Sciatic nerve (tissue), 2 donors: ENCODE data around the gene SH3BP5L. TPM values are rescaled to one million over a fixed set of nuclear protein-coding genes. Genes with fewer than 3 reads are reported as not detected.
"Not testable (repeated sequence)": the region's sequence is repeated elsewhere in the genome, so short reads cannot be mapped to it uniquely, and the experiment has no call there.

Source experiments
- ATAC-seq: fragments of 200-7000 bp; cut with Tn5 transposase; one replicate; pipeline ENCODE4 v1.9.1; 2020; ENCODE audit warnings: mild to moderate bottlenecking, moderate library complexity
- DNase-seq: peaks from one replicate; pipeline ENCODE4 v3.0.0-alpha.2; 2020; ENCODE audit warnings: low spot score
- intact Hi-C: fragments of 100-400 bp; cut with DNase I; formaldehyde crosslinking; loops from one replicate; pipeline ENCODE4 v1.14.2; 2022
- microRNA-seq: library from miRNA; unstranded; fragments of <30 nt; microRNA quantifications from one replicate; pipeline ENCODE4 v1.2.0, GENCODE V29; 2020
- total RNA-seq: library from RNA; stranded (reverse); fragmentation: NEBNext Ultra II Directional; extraction: Animal tissue kit (Norgen Biotek cat#: 25700); gene quantifications from one replicate; pipeline ENCODE4 v1.2.1, GENCODE V29; 2021
- donor health status: DM: no; HTN: no; CAD: no.
- donor health status: DM: no; HTN: no; CAD: no.

Gene SH3BP5L
- total RNA-seq, 1 donor from 2014 or later: 19.7 TPM

DNA sequence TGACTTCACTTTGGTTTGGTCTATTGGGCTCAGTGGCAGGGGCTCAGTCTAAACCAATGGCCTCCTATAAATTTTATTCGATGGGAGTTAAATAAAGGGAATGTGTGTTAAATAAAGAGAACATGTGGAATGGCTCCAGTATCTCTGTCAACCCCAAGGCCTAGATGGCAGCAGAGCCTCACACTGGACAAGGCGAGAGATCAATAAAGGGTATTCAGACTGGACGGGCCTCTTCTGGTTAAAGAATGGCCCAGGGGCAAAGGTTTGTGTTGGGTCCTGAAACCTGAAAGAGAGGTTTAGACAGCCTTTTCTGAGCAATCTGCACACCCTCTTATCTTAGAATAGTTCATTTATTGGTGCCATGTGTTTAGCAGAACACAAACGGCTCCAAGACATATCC, 34.7 kb downstream of the SH3BP5L start:
- DNase-seq: no peak
- intact Hi-C loops: no loop called here
- ATAC-seq: no peak

DNA sequence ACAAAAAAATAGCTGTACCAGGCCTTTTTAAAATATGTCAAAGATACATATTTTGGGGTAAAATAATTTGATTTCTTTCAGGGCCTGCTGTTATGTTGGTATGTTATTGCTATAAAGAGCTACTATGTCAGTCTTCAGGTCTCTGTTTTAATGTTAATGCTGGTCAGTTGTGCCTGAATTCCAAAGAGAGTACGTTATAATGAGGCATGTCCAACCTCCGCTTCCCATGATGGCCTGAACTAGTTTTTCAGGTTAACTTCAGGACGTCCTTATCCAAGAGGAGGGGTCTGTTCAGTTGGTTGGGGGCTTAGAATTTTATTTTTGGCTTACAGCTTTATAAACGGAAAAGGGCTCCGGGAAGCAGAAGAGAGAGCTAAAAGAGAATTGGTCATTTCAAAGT, 35.3 kb downstream of the SH3BP5L start:
- intact Hi-C loops: no loop called here

DNA sequence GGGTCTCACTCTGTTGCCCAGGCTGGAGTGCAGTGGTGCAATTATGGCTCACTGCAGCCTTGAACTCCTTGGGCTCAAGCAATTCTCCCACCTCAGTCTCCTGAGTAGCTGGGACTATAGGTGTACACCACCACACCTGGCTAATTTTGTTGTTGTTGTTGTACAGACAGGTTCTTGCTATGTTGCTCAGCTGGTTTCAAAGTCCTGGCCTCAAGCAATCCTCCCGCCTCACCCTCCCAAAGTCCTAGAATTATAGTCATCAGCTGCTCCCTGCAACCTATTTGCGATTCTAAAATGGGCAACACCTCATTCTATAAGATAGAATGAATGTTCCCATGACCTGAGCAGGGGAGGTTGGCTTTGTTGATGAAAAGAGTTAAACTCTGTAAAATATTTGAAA, 36.4 kb downstream of the SH3BP5L start:
- intact Hi-C loops: not testable (repeated sequence)

More for the DNA sequence above, 35.3 kb downstream of the SH3BP5L start:
- ATAC-seq (no peak), DNase-seq (no peak)

DNA sequence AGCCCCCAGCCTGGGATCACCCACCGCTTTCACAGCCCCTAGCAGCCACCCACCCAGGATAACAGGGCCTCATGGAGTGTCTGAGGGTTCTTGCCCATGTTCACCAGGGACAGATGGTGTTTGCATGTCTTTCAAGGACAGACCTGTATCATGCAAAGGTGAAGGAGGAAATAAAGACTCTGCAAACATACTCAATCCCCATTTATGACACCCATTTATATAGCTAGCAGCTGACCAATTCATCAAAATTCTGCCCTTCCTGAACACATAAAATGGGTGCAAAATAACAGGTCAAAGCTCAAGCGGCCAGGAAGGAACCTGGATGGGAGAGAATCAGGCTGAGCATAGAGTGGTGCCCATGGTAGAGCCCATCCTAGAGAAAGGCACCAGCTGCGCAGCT, 37.4 kb downstream of the SH3BP5L start:
- no peak for DNase-seq
- intact Hi-C loops: no loop called here
- no peak for ATAC-seq

More for the DNA sequence above, 36.4 kb downstream of the SH3BP5L start:
- not testable (repeated sequence) for ATAC-seq, DNase-seq

DNA sequence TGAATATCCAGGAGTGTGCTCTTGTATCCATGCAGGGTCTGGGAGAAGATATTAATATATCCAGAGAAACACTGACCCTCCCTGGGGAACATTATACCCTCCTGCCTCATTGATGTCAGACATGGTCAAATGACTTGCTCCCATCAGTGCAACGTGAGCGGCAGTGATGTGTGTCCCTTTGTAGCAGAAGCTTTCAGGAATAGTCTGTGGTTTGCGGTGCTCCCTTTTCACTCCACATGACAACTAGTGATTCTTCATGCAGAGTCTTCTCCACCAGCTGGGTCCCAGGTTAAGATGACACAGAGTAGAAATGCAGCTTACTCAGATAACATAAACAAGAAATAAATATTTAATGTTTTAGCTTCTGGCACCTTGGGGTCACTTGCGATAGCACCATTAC, 38.3 kb downstream of the SH3BP5L start:
- DNase-seq: no peak
- no peak for ATAC-seq
- intact Hi-C loops: no loop called here

DNA sequence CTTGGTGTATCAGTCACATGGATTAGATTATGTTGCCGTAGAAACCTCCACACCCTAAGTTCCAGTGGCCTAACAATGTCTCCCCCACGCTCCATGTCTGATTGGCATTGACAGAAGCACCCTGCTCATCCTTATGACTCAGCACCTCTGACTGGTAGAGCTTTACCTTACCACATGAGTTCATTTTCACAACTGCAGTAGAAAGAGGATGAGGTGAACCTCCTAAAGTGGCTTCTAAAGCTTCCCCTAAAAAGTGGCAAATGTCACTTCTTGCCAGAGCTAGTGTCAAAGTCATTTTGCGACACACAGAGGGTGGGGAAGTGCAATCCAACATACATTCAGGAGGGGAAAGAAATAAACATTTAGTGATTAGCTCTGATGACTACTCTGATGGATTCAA, 39.6 kb downstream of the SH3BP5L start:
- DNase-seq (no peak), ATAC-seq (no peak)
- intact Hi-C loops: no loop called here

DNA sequence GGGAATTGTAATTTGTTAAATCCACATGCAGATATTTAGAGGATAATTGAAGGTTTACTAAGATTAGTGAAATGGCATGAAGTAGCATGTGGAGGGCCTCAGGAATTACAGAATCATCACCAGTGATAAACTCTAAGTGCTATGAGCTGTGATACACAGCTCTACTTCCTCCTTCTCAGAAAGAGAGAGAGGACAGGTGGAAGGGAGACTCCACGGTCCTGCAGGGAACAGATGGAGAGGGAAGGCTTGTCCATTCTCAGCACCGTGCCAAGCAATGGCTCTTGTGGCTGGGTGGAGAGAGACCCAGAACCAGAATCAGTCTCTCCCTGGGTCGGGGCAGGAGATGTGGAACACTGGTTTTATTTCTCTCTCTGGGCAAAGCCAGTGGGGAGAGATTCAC, 42.3 kb downstream of the SH3BP5L start:
- intact Hi-C loops: no loop called here
- ATAC-seq: no peak
- no peak for DNase-seq

DNA sequence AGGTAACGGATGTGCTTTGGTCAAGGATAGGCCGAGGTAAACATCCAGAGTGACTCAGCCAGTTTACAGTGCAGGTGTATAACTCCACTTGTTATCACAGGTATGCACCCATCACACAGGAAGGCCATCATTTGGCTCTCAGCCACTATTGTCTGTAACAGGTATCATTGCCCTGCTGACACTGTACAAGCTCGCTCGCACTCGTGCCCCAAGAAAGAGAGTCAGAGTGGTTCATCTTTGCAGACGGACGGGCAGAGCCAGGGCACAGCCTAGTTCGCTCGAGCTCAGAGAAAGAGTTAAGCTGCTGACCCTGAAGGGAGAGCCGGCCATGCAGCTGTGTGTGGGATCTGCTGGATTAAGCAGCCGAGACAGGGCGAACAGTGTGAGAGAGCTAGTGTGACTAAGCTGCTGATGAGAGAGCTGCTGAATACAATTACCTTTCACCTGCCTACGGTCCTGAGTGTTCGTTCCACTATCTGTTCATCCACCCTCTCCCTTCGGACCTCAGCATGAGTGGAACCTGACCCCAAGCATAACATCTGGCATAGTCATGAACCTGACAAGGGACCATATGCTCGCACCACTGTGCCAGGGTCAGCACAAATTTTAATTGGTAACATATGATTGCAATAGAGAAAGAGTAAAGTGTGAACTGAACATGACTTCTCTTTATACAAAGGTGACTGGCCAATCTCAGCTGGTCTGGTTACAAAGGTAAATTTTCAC, 43.1 kb downstream of the SH3BP5L start:
- ATAC-seq (no peak), DNase-seq (no peak)
- intact Hi-C loops: no loop called here

DNA sequence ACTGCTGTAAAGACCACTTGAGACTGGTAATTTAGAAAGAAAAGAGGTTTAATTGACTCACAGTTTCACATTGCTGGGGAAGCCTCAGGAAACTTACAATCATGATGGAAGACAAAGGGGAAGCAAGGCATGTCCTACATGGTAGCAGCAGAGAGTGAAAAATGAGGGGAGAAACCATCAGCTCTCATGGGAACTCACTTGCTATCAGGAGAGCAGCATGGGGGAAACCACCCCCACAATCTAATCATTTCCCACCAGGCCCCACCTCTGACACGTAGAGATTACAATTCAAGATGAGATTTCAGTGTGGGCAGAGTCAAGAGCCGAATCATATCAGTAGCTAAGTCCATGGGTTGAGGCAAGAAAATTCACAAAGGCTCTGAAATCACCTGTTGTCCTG, 46.4 kb downstream of the SH3BP5L start:
- ATAC-seq (no peak), DNase-seq (no peak)
- intact Hi-C loops: no loop called here

DNA sequence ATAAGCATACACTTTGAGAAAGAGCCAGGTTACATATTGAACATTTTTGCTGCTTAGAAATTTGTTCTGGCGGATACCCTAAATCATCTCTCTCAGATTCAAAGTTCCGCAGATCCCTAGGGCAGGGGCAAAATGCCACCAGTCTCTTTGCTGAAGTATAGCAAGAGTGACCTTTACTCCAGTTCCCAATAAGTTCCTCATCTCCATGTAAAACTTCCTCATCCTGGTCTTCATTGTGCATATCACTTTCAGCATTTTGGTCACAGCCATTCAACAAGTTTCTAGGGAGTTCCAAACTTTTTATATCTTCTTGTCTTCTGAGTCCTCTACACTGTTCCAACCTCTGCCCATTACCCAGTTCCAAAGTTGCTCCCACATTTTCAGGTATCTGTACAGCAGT, 46.8 kb downstream of the SH3BP5L start:
- no peak for DNase-seq
- intact Hi-C loops: no loop called here
- no peak for ATAC-seq

DNA sequence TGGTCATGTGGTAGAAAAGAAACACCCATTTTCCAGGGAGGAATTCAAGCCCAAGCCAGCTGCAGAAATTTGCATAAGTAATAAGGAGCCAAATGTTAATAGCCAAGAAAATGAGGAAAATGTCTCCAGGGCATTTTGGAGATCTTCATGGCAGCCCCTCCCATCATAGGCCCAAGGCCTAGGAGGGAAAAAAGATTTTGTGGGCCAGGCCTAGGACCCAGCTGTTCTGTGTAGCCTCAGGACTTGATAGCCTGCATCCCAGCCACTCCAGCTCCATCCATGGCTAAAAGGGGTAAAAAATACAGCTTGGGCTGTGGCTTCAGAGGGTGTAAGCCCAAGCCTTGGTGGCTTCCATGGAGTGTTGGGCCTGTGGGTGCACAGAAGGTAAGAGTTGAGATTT, 48.7 kb downstream of the SH3BP5L start:
- ATAC-seq (no peak), DNase-seq (no peak)
- intact Hi-C loops: no loop called here

DNA sequence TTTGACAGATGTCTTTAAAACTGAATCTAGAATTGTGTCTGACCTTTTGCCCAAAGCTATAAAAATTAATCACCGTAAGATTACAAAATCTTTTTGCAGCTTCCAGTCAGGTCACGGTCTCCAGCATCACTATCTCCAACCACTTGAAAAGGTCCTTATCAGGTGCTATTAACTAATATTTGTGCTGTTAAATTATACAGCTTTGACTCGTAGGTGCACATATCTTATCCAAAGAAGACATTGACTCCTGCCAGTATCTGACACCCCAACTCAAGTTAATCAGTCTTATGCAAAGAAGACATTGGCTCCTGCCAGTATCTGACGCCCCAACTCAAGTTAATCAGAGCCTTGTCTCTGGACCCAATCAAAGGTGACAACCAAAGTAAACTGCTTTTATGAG, 50.3 kb downstream of the SH3BP5L start:
- intact Hi-C loops: no loop called here
- ATAC-seq (no peak), DNase-seq (no peak)

Small RNA genes within 50 kb of the gene (microRNA-seq; reads per million reads assigned to microRNA genes)
- gene MIR3124: 3.6 reads per million, percentile 4 among the genes with 10 or more reads in this experiment

Other genes starting within 250 kb of the SH3BP5L start
- not detected for gene OR2T10, start 228.2 kb downstream of the SH3BP5L start, total RNA-seq
- not detected for gene OR2T11, start 190.8 kb downstream of the SH3BP5L start, total RNA-seq
- not detected for gene OR2T35, start 180.6 kb downstream of the SH3BP5L start, total RNA-seq
- not detected for gene OR2T27, start 170.4 kb downstream of the SH3BP5L start, total RNA-seq
- gene OR14I1, start 123.1 kb downstream of the SH3BP5L start, total RNA-seq: not detected
- gene LYPD8, start 70.2 kb downstream of the SH3BP5L start, total RNA-seq: not detected
- 27.6 TPM for gene ZNF672, start 12.3 kb upstream of the SH3BP5L start, total RNA-seq
- gene ZNF692, start 33.2 kb upstream of the SH3BP5L start, total RNA-seq: 46.4 TPM
- 10.0 TPM for gene PGBD2, start 80.3 kb upstream of the SH3BP5L start, total RNA-seq